SIG-M5 (cell line): Measurements from ENCODE around the gene DOK5.

Experiments used
- DNase-seq: peaks from one replicate; lab custom pipeline; 2025; lab: John Stamatoyannopoulos, UW

Gene DOK5

GRCh38 chr20:54698373-54698772, 223.0 kb downstream of the DOK5 start:
- DNase-seq: no peak
